Measurements from ENCODE around the gene PRR5L.

Gene PRR5L, protein sequence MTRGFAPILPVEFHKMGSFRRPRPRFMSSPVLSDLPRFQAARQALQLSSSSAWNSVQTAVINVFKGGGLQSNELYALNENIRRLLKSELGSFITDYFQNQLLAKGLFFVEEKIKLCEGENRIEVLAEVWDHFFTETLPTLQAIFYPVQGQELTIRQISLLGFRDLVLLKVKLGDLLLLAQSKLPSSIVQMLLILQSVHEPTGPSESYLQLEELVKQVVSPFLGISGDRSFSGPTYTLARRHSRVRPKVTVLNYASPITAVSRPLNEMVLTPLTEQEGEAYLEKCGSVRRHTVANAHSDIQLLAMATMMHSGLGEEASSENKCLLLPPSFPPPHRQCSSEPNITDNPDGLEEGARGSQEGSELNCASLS

DNA sequence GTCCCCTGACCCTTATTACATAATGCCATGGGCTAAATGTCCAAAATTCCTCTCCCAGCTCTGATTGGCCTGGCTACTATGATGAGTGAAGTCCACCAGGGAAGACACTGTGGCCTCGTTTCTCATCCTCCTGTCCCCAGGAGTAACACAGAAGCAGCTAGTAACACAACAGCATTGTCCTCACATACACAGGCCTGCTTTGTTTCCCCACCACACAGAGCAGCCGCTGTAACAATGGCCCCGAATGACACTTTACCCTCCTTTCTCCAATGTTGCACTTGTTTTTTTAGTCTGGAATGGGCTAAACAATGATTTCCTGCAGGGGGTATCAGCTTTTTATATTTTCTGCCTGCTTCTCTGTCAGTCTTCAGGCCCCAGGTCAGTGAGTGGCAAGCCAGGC lies at the start of gene PRR5L:
PRR5L (plus strand) TSS at position 363 of the 400 bp plus-strand sequence. CDS start 104,834 bp downstream, outside the sequence.
- DNase-seq, result no peak

DNA sequence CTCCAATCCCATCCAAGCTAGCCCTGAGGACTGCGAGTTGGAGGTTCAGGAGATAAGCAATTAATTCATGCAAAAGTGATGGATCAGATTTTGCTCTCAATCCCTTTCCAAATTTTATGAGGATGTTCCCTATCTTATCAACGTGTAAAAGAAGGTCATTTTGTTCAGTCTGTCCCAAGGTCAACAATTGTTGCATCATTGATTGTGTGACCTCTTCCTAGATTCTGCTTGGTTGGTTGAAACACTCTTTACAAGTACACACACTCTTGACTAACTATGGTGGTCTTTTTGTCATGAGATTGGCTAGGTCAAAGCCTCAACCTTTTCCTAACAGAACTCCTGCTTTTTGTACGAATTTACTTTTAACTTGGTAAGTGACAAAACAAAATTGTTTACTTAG lies 48.6 kb upstream of the PRR5L start:
- no peak for DNase-seq

DNA sequence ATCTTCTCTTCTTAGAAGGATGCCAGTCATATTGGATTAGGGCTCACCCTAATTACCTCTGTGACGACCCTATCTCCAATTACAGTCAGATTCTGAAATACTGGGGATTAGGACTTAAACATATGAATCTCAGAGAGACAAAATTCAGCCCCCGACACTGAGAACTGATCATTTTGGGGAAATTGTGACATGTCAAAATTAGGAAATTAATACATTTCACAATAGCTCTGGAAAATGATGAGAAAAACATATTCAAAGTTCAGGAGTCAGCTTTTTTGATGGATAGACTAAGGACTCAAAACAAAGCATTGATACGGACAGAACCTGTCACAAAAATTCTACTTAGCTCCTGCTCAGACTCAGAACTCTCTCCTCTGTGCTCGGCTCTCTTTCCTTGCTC lies 47.7 kb upstream of the PRR5L start:
- no peak for DNase-seq

DNA sequence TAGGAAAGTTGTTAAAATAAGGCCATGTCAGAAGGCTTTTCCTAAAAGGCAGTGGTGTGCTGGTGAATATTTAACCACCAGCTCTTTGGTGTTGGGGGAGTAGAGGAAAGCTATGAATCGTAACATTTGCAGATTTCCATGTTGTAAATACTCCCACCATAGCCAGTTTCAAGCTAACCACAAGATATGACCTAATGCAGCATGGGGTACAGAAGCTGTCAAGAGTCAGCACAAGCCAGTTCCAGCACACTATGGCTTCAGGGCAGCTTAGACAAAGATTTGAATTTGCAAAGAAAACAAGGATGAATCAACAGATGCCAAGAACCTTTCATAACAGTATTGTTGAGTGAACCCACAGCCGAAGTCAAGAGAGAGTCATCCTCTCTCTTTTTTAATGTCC lies 46.8 kb upstream of the PRR5L start:
- DNase-seq, result no peak

DNA sequence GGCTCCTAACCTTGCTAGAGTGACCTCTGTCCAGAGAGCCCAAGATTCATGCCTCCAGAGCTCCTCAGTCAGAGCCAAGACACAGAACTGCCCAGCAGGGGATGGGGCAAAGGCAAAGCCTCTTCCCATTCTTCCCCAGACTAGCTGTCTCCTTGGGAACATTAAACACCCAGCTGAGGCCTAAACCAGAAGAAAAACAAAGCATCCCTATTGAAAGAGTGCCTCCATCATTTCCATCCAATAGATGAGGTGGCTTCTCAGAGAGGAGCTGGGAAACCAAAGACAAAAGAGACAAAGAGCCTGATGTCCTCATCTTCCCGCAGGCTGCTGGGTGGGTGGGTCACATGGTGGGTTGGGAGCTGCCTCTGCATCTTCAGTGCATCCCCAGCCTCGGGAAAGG lies 44.3 kb upstream of the PRR5L start:
- DNase-seq, result no peak

DNA sequence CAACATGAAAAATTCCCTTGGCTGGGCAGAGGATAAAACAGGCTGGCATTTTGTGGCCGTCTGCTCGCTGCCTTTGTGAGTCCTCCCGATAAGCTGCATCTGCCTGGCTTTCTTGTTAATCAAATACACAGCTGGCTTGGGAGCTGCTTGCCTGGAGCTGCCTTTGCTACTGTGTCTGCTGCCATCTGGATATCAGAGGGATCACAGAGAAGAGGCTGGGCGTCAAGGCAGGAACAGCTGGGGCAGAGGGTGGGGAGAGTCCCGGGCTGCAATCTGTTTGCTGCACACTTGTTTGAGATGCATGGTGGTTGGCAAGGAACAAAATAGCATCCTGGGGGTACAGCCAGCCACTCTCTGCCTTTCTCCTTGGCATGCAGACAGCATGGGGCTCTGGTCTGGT lies 42.9 kb upstream of the PRR5L start:
- DNase-seq, result no peak

DNA sequence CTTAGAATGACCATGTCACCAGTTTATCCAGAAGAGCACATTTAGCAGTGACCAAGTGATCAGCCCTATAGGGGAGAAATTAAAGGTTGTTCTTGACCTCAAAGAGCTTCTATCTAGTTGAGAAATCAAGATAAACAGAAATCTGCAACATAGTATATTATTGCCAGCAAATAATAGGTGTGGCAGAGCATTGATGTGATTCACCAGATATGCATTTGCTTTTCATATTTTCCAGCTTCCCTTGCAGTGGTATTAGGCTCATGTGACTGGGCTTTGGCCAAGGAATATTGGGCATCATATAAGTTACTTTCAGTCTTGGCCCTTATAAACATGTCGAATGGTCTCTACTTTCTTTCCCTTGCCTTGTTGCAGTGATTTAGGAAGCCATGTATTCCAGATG lies 41.4 kb upstream of the PRR5L start:
- DNase-seq, result no peak

DNA sequence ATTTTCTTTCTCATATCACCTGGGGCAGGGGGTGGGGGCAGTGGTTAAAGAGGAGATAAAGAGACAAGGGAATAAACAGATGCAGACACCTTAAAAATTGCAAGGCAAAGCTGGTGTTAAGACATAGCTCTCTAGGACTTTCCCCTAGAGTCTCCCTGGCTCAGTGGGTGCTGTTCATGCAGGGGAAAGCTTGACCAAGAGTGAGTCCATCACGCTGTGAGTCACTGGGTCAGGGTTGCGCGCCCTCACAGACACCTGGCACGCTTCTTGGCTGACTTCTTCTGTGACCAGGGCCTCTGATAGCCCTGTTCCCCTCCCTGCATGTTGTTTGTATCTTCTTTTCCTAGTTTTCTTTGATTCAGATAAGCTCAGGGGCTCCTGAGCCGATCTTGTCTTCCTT lies 38.7 kb upstream of the PRR5L start:
- no peak for DNase-seq

DNA sequence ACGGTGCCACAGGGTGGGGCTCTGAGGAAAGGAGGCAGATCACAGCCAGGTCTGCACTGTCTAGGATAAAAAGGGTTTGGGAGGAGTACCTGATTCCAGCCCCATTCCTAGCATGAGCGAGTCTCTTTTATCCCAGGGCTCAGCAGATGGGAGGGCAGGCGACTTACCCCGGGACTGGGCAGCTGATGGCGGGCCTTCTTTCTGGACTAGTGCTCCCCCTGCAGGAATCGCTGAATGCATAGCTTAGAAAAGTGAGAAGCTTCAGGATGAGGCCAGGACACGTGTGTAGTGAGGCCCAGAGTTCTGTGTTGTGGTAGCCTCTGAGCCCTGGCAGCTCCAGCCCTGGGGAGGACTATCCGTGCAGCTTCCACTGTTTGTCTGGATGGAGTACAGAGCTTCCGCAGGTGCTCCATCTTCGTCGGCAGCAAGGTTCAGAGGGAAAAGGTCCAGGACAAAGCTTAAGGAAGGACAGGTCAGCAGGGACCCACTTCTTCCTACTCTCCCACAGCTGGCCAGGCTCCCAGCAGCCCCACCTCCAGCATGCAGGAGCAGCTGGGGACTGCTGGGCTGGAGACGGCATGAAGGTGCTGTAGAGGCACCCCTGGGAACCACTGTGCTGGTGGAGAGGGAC lies 37.2 kb upstream of the PRR5L start:
- DNase-seq, result no peak

DNA sequence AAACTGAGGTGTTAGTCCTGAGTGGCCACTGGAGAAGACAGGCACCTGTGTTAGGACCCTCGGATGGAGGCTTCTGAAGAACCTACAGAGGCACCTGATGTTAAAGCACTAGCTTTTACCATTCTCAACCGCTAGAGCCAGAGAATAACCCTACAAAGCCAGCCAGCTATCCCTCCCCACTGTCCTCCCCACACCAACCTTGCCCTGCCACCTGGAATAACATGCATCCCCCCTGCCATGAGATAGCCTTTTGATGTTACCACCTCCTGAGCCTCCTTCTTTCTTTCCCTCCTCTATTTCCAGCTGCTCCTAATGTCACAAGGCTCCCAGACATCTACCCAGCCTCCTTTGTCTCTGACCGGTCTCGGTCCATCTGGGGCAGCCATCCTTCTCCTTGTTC lies 35.0 kb upstream of the PRR5L start:
- DNase-seq, result no peak

DNA sequence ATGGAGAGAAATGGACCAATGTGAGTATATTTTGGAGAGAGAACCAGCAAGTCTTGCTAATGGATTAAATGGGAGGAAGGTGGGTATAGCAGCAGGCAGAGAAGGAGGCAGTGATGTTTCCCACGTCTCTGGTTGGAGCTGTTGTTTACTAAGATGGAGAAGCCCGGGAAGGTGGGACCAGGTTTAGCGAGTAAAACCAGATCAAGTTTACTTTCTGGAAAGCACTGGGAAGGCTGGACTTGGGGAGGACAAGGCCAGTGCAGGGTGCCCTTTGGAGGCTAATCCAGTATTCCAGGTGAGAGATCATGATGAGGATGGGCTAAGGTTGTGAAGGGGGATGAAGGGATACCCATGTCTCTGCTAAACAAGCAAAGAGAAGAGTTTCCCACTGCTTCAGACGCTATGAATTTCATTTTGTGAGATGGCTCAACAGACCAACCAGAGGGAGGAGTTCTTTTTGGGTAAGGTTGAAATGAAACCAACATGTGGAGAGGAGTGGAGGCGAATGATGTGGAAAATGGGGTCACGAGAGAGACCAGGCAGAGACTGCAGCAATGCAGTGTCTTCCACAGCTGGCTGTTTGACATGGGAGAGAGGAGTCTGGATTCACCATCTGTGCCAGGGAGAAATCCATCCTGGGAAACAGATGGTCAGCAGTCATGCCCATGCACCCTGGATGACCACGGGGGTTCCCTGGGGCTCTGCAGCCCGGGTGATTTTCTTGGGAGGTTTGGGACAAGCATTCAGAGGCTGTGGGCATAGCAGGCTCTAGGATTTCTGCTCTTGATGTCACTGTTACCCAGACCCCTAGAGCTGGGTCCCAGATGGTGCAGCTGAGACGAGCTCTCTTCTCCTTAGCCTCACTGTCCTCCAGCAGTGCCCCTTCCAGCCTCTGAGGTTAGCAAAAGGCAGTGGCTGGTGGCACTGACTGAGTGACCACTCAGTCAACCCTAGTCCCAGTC lies 31.8 kb upstream of the PRR5L start:
- no peak for DNase-seq

DNA sequence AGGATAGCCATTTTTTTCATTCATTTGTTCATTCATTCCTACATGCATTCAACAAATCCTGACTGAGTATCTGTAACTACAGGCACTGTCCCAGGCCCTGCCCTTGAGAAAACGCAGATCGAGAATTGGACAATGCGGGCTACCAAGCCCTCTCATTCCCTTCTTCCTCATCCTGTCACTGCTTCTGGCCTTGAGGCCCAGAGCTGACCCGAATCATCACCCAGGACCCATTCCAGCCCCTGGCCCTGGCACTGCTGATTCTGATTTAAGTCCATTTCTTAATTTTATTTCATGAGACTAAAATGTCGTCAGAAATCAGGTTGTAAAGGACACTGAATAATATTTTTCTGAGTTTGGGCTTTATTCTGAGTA lies 31.1 kb upstream of the PRR5L start:
- DNase-seq, result no peak

DNA sequence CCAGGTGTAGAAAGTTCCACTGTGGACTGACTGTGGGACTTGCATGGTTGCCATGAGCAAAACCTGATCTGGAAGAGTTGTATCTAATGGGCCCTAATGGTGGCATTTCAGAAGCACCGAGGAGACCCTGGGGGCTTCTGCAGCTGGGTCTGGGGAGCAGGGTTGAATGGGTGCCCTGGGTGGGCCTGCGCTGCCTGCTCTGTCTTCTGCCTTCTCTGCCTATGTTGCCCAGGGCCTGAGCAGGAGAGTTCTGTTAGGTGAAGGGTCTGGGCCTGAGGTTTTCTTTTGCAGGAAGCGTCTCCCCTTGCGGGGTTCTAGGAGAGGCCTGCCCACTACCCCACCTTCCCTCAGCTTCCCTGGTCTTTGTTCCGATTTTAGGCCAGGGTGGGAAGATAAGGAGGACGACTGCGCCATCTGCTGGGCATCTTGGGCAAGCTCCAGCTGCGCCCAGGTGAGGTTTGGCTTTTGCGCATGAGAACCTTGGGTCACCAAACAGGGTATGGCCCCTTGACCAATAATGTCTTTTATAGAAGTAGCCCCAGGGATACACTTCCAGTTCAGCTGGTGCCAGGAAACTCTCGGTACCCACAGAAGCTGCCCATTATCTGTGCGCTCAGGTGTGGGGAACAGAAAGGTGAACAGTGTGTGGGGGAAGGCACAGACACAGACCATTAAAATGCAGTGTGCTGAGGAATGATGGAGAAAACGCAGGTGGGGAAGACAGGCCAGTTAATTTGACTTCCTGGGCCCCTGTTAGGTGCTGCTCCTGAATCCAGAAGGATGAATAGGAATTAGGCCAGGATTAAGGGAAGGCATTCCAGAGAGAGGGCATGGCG lies 30.1 kb upstream of the PRR5L start:
- DNase-seq, result peak; percentile 42

DNA sequence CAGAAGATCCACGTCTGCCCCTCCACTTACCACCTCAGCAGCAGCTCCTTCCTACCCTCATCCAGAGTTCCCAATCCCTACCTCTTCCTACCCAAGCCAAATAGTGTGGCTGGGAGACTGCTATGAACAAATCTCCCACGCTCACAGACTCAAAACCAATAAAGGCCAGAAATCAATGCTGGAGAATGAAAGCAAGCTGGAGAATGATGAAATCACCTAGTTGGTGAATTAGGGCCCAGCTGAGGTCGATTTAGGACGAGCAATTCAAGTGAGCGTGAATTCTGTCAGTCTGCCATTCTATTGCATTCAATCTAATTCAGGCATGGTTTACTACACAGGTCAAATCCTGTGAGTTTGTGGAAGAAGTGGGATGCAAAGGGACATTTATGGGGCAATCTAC lies 29.3 kb upstream of the PRR5L start:
- DNase-seq, result no peak

DNA sequence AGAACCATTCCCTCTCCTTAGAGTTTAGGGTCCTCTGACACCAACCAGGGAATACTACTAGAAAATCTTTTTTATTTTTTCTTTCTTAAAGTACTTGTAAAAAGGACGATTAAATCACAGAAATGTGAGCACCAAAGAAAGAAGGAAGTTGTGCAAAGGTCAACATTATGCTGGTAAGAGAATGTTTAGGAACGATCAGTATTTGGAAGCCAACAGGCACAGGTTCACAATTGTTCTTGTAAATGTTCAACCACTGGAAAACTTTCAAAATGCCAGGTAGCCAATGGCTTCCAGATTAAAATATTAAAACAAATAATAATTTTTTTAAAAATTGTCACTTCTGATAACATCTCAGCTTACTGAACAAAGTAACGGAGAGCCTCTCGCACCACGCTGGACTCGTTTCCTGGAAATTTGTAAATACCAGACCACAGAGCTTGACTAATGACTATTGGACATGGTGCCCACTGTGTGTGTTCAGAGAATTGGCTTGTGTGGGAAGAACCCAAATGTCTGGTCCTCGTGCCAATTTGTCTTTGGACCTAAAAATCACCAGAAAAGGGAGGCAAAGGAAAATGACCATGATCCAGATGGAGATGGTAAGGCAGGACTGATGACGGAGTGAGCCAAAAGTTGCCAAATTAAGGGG lies 27.6 kb upstream of the PRR5L start:
- no peak for DNase-seq

DNA sequence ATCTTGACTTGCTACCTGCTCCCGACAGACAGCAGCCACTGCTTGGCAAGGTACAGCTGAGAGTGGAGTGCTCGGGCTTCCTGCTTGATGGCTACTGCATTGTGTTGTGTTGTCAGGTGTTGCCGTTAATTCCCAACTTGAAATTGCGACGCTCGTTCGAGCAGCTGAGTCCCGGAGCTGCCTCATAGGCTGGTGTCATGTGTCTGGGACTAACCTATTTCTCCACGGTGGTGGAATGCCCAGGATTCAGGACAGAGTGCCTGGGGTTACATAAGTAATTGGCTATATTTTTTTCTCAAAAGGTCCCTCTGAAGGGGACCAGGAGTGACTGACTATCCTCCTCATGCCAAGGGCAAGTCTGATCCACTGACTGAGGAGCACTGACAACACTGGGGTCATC lies 25.4 kb upstream of the PRR5L start:
- no peak for DNase-seq

DNA sequence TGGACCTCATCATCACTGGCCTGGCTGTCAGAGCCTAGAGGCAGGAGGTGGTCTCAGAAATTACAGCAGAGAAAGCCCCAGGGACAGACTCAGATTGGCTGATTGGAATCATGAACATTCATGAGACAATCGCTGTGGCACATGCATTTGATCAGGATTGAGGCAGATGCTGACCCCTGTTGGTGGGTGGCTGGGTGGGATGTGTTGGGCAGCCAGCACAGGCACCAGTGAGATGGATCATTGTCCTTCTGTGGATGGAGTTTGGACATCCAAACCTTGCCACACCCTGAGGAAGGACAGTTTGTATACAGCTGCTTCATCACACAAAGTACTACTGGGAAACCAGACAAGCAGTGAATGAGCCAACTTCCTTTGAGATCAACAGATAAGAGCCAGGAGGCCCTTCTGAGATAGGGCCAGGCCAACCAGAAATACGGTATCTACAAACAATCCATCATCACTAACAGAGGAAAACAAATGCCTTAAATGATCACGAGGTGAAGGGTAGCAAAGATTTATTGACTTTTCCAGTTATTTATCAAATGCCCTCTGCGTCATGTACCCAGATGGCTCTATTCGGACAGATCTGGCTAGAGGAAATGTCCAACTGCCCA lies 24.2 kb upstream of the PRR5L start:
- DNase-seq, result no peak

DNA sequence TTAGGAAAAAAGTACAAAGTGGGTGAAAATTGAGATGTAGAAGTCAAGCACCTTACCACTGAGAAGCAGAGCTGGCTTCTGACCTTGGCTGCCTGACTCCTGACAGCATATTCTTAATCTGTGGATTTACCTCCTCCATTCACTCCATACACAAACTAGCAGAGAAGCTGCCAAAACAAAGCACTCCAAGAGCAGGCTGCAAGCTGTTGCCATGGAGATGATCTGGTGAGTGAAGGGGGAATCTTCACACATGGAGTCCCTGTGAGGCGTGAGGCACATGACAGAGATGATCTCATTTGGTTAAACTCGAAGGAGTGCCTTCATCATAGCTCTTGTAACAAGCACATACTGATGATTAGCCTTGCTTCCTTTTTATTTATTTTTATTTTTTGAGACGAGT lies 23.0 kb upstream of the PRR5L start:
- no peak for DNase-seq

DNA sequence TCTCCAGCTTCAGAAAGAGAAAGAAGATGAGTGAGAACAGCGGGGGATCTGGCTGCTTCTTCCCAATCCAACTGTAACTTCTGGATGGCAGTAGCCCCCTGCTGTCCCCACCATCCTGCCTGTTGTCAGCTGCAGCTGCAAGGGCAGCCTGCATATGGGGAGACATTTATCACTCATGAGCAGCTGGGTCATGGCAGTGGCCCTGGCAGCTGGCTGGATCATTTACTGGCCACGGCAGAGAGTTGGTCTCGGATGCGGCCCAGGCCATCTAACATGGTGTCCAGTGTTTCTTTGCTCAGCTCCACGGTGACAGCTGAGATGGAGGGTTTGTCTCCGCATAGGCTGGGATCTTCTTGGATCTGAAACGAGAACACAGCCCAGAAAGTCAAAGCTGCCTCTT lies 21.7 kb upstream of the PRR5L start:
- DNase-seq, result no peak

DNA sequence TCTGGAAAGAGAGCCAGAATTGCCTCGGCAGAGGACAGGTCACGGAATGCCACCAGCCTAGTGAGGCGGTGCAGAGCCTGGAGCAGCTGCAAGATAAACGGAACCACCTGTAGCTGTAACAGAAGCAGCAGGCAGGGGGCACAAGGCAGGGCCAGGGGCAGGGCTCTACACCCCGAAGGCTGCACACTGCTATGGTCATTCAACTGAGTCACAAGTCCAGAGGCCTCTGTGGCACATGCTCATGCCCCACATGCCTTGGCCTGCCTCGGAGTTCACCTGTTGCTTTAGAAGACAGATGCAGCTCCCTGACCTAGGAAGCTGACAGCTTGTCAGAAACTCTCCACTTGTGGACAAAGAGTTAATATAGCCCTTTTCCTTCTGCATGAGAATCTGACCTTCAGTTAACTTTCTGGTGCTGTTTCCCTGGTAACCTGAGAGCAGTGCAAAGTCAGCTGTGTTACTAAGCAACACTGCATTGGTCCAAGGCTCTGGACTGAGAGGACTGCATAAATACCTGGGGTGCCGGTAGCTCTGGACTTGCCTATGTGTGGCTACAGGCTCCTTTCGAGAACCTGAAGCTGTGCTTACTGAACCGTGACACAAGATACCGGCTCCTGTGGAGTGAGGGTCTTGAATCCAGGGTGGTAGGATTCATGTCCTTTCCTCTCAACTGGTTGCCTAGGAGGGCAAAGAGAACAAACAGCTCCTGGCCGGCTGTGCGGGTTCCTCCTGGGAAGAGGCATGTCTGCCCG lies 17.4 kb upstream of the PRR5L start:
- DNase-seq, result no peak

DNA sequence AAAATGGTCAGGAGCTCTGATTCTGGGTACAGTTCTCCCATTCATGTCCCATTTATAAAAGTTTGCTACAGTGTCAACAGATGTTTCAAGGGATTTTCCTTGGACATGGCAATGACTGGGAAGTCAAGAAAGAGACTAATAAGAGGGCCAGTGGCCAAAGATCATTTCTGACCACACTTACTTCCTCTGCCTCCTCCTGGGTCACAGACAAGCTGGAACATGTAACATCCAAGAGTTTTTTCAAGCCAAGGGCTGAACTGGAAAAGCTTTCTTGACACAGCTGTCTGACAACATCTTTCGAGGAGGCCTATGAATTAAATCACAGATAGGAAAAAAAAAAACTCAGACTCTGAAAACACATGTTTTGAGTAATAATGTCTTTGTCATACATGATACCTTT lies 15.6 kb upstream of the PRR5L start:
- no peak for DNase-seq

Measured in CD4-positive, alpha-beta T cell treated with Interleukin-17A for 1 hour (primary cell).